Naive thymus-derived CD4-positive, alpha-beta T cell (primary cell): ENCODE data around the gene ATP11A. TPM values are rescaled to one million over a fixed set of nuclear protein-coding genes. Genes with fewer than 3 reads are reported as not detected.
A peak's percentile ranks its signal among the peaks of the same experiment; 100 is the strongest.

ENCODE experiments used
- ATAC-seq: fragments of 150-1000 bp; cut with Tn5 transposase; 2 replicates; pipeline ENCODE4 v1.10.0; 2021; ENCODE audit warnings: mild to moderate bottlenecking, moderate library complexity
- CTCF ChIA-PET: fragments of 350-600 bp; sonication (Branson Sonifier 250); formaldehyde crosslinking; loops from one replicate; lab custom pipeline; 2021; ENCODE audit warnings: antibody characterized with exemption; lab: Charles Lee
- POLR2A ChIA-PET: fragments of 350-600 bp; sonication (Branson Sonifier 250); formaldehyde crosslinking; loops from one replicate; lab custom pipeline; 2021; ENCODE audit warnings: antibody characterized with exemption, inconsistent platforms; lab: Charles Lee
- DNase-seq, 9 donors: peaks; one replicate each; pipeline versions ENCODE4 v3.0.0 to v3.0.0-alpha.2; 2020 to 2022; ENCODE audit warnings: mixed read lengths in 1 of 9
- H3K27ac ChIP-seq: one replicate; pipeline ENCODE4 v1.7.0; 2013; ENCODE audit warnings: mild to moderate bottlenecking, low read depth, low read length, moderate library complexity
- H3K27me3 ChIP-seq, 2 donors: one replicate each; pipeline ENCODE4 v1.7.0; 2013; ENCODE audit warnings: low read length in 2 of 2, mild to moderate bottlenecking in 2 of 2, moderate library complexity in 2 of 2; ENCODE audit not compliant: control insufficient read depth in 2 of 2, insufficient read depth in 2 of 2
- H3K36me3 ChIP-seq, 3 experiments: 1 replicate in 2 of 3; 2 replicates in 1 of 3; pipeline ENCODE4 v1.7.0; 2013; ENCODE audit warnings: low read length in 3 of 3, mild to moderate bottlenecking in 3 of 3, moderate library complexity in 1 of 3; ENCODE audit not compliant: insufficient read depth in 3 of 3, control insufficient read depth in 2 of 3
- H3K4me1 ChIP-seq, 2 donors: one replicate each; pipeline ENCODE4 v1.7.0; 2013; ENCODE audit warnings: low read length in 2 of 2, mild to moderate bottlenecking in 2 of 2, moderate library complexity in 1 of 2; ENCODE audit not compliant: control insufficient read depth in 2 of 2, insufficient read depth in 2 of 2
- H3K4me3 ChIP-seq: 2 replicates; pipeline ENCODE4 v1.7.0; 2013; ENCODE audit warnings: mild to moderate bottlenecking, low read length
- H3K9me3 ChIP-seq, 3 experiments: 1 replicate in 2 of 3; 2 replicates in 1 of 3; pipeline ENCODE4 v1.7.0; 2013; ENCODE audit warnings: low read length in 3 of 3; ENCODE audit not compliant: control insufficient read depth in 2 of 3
- H3K27ac Mint-ChIP-seq, 9 donors: one replicate each; pipeline ENCODE4 v1.8.0; 2020 to 2022; ENCODE audit warnings: mixed read lengths in 9 of 9, mild to moderate bottlenecking in 8 of 9, moderate library complexity in 5 of 9, inconsistent platforms in 2 of 9
- H3K27me3 Mint-ChIP-seq, 5 donors: one replicate each; pipeline ENCODE4 v1.8.0; 2021 to 2022; ENCODE audit warnings: mixed read lengths in 5 of 5, mild to moderate bottlenecking in 1 of 5
- H3K36me3 Mint-ChIP-seq, 5 donors: one replicate each; pipeline ENCODE4 v1.8.0; 2020 to 2022; ENCODE audit warnings: mixed read lengths in 5 of 5, mild to moderate bottlenecking in 3 of 5, inconsistent platforms in 1 of 5
- H3K4me1 Mint-ChIP-seq, 7 donors: one replicate each; pipeline ENCODE4 v1.8.0; 2020 to 2022; ENCODE audit warnings: mixed read lengths in 7 of 7, mild to moderate bottlenecking in 3 of 7, inconsistent platforms in 1 of 7
- H3K4me3 Mint-ChIP-seq, 10 donors: one replicate each; pipeline ENCODE4 v1.8.0; 2020 to 2022; ENCODE audit warnings: mild to moderate bottlenecking in 10 of 10, mixed read lengths in 10 of 10, moderate library complexity in 6 of 10, inconsistent platforms in 2 of 10
- H3K9me3 Mint-ChIP-seq, 11 donors: one replicate each; pipeline ENCODE4 v1.8.0; 2020 to 2022; ENCODE audit warnings: mixed read lengths in 11 of 11, mild to moderate bottlenecking in 4 of 11, inconsistent platforms in 1 of 11, moderate library complexity in 1 of 11
- intact Hi-C, 2 donors: fragments of 100-400 bp; cut with micrococcal nuclease; formaldehyde crosslinking; loops; one replicate each; pipeline ENCODE4 v1.15.1; 2023
- polyA plus RNA-seq, 2 donors: library from polyadenylated mRNA; unstranded; fragments of 300-500 nt; fragmentation: Illumina TruSeq; gene quantifications; one replicate each; pipeline ENCODE4 v1.2.3, GENCODE V29; 2021
- total RNA-seq, 6 experiments: library from RNA in 5 of 6; stranded (reverse) in 5 of 6; gene quantifications; 1 replicate in 5 of 6; 2 replicates in 1 of 6; pipeline ENCODE4 v1.2.3 and lab custom pipeline; 2021 to 2026

Gene ATP11A
- total and polyA plus RNA-seq, 7 experiments from 2014 or later = 4.3 to 111 (median 58.5) TPM

DNA sequence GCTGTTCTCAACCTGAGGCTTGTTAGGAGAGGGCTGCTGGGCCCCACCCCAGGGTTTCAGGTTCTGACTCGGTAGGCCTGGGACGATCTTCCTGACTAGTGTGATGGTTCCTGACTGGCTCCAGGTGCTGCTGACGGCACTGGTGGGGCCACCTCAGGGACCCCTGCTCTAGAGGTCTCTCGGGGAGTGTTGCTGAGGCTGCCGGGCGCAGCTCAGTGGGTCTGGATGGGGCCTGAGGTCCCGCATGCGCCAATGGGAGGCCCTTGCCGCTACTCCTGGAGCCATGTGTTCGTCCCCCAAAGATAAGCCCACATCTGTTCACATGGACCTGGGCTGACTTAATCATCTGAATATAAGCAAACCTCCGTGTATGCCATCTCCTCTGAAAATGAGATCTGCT lies 133.0 kb downstream of the ATP11A start:
- ChIA-PET CTCF (no interaction called here), POLR2A (no interaction called here)
- intact Hi-C loops = no loop called here
- Histone ChIP-seq H3K4me1 (no peaks in the 10 kb centered on the region), H3K36me3 (peaks cover 0 to 84% (median 12%) of the 10 kb centered on the region in 3 experiments), H3K4me3 (no peak overlapping the region), H3K27ac (no peak overlapping the region), H3K27me3 (no peaks in the 10 kb centered on the region), H3K9me3 (no peaks in the 10 kb centered on the region)
- no peaks in the 10 kb centered on the region for H3K9me3 Mint-ChIP-seq
- H3K4me1 Mint-ChIP-seq = peaks cover 0 to 2% (median 0%) of the 10 kb centered on the region in 7 donors
- H3K36me3 Mint-ChIP-seq = peaks cover 16 to 83% (median 49%) of the 10 kb centered on the region in 5 donors
- H3K27ac Mint-ChIP-seq = peak overlapping the region in 2 of 9 donors; percentile 33 to 51
- DNase-seq (no peak), ATAC-seq (no peak)
- no peaks in the 10 kb centered on the region for H3K27me3 Mint-ChIP-seq
- no peak overlapping the region for H3K4me3 Mint-ChIP-seq

DNA sequence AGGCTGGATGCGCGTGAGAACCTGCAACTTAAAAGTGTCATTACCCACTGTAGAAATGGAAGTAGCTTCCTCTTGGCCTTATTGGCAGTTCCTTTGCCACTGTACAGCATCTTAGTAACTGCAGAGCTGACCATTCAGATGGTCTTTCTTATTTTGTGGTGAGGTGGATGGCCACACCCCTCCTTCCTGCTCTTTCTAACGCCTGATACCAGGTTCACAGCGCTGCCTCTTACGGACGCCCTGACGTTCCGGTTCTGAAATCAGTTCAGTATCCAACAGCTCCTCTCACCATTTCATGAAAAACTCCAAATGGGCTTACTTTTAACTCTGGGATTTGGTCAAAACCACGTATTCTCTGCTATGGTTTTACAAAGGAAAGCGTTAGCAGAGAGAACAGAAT lies 134.6 kb downstream of the ATP11A start:
- H3K4me3 Mint-ChIP-seq = no peak overlapping the region
- ChIA-PET CTCF (no interaction called here), POLR2A (no interaction called here)
- H3K27ac Mint-ChIP-seq = no peak overlapping the region
- H3K27me3 Mint-ChIP-seq = no peaks in the 10 kb centered on the region
- H3K4me1 ChIP-seq = no peaks in the 10 kb centered on the region
- no peaks in the 10 kb centered on the region for H3K9me3 Mint-ChIP-seq
- H3K4me1 Mint-ChIP-seq = peaks cover 0 to 2% (median 0%) of the 10 kb centered on the region in 7 donors
- H3K36me3 Mint-ChIP-seq = peaks cover 9 to 79% (median 34%) of the 10 kb centered on the region in 5 donors
- H3K36me3 ChIP-seq = peaks cover 0 to 80% (median 12%) of the 10 kb centered on the region in 3 experiments
- H3K27ac ChIP-seq = no peak overlapping the region
- intact Hi-C loops = no loop called here
- H3K9me3 ChIP-seq = no peaks in the 10 kb centered on the region
- DNase-seq (no peak), ATAC-seq (no peak)
- H3K4me3 ChIP-seq = no peak overlapping the region
- no peaks in the 10 kb centered on the region for H3K27me3 ChIP-seq

DNA sequence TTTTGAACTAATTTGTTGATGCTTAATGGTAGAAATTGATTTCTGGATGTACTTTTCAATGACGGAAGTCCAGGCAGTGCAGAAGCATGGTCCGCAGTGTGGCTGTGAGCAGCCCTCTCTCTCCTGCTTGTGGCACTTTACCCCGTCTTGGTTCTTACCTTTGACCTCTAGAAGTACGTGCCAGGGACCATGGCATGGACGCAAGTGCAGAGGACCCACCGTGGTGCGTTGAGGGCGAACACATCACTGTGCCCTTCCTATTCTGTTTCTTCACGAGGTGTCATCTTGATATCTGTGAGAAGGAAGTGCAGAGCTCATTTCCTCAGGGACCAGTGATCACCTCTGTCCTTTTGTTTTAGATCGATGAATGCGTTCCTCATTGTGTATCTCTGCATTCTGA lies 135.2 kb downstream of the ATP11A start:
- Histone ChIP-seq H3K27me3 (no peaks in the 10 kb centered on the region), H3K36me3 (peaks cover 0 to 74% (median 12%) of the 10 kb centered on the region in 3 experiments), H3K27ac (no peak overlapping the region), H3K9me3 (no peaks in the 10 kb centered on the region), H3K4me1 (no peaks in the 10 kb centered on the region), H3K4me3 (no peak overlapping the region)
- Mint-ChIP-seq H3K4me1 (peaks cover 0 to 2% (median 0%) of the 10 kb centered on the region in 7 donors), H3K9me3 (no peaks in the 10 kb centered on the region), H3K27me3 (no peaks in the 10 kb centered on the region), H3K27ac (peak overlapping the region in 1 of 9 donors; percentile 21), H3K36me3 (peaks cover 7 to 72% (median 30%) of the 10 kb centered on the region in 5 donors), H3K4me3 (no peak overlapping the region)
- intact Hi-C loops = no loop called here
- ChIA-PET CTCF (interaction anchor here (0.6 kb wide), 1 partner anchor 98 kb away, joined by 3 read pairs; no protein-coding TSS in a partner anchor), POLR2A (no interaction called here)
- no peak for ATAC-seq
- no peak for DNase-seq

DNA sequence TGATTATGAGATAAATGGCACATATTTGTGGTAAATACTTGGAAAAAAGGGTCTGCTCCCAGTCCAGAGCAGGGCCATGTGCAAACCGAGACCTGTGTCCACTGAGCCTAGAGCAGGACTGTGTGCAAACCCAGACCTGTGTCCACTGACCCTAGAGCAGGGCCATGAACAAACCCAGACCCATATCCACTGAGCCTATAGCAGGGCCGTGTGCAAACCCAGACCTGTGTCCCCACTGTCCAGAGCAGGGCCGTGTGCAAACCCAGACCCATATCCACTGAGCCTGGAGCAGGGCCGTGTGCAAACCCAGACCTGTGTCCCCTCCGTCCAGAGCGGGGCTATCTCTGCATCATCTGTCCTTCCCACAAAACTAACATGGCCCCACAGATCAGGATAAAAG lies 136.0 kb downstream of the ATP11A start:
- Histone ChIP-seq H3K9me3 (no peaks in the 10 kb centered on the region), H3K4me3 (no peak overlapping the region), H3K4me1 (no peaks in the 10 kb centered on the region), H3K27me3 (no peaks in the 10 kb centered on the region), H3K36me3 (peaks cover 0 to 66% (median 9%) of the 10 kb centered on the region in 3 experiments), H3K27ac (no peak overlapping the region)
- no peaks in the 10 kb centered on the region for H3K27me3 Mint-ChIP-seq
- H3K4me1 Mint-ChIP-seq = peaks cover 0 to 2% (median 0%) of the 10 kb centered on the region in 7 donors
- intact Hi-C loops = no loop called here
- H3K9me3 Mint-ChIP-seq = no peaks in the 10 kb centered on the region
- H3K4me3 Mint-ChIP-seq = no peak overlapping the region
- DNase-seq = no peak
- CTCF ChIA-PET = interaction anchor here (0.6 kb wide), 1 partner anchor 99 kb away, joined by 3 read pairs; no protein-coding TSS in a partner anchor
- POLR2A ChIA-PET = no interaction called here
- peaks cover 7 to 69% (median 30%) of the 10 kb centered on the region in 5 donors for H3K36me3 Mint-ChIP-seq
- ATAC-seq = no peak
- no peak overlapping the region for H3K27ac Mint-ChIP-seq

DNA sequence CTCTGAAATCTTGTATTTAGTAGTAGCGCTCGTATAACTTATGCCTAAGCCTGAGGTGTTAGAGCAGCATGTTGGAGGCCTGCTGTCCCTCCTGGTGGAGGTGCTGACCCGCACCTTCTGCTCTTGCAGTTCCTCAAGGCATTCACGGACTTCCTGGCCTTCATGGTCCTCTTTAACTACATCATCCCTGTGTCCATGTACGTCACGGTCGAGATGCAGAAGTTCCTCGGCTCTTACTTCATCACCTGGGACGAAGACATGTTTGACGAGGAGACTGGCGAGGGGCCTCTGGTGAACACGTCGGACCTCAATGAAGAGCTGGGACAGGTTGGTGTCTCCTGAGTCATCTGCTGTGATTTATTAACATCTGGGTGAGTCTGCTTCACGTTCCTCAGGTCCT lies 136.7 kb downstream of the ATP11A start:
- H3K9me3 Mint-ChIP-seq = no peaks in the 10 kb centered on the region
- H3K36me3 Mint-ChIP-seq = peaks cover 7 to 75% (median 32%) of the 10 kb centered on the region in 5 donors
- no peaks in the 10 kb centered on the region for H3K4me1 ChIP-seq
- DNase-seq (no peak), ATAC-seq (no peak)
- no peaks in the 10 kb centered on the region for H3K27me3 Mint-ChIP-seq
- intact Hi-C loops = no loop called here
- H3K27ac Mint-ChIP-seq = peak overlapping the region in 1 of 9 donors; percentile 62
- H3K27ac ChIP-seq = no peak overlapping the region
- no peak overlapping the region for H3K4me3 ChIP-seq
- no peaks in the 10 kb centered on the region for H3K27me3 ChIP-seq
- peaks cover 0 to 2% (median 0%) of the 10 kb centered on the region in 7 donors for H3K4me1 Mint-ChIP-seq
- H3K9me3 ChIP-seq = no peaks in the 10 kb centered on the region
- ChIA-PET CTCF (no interaction called here), POLR2A (no interaction called here)
- H3K36me3 ChIP-seq = peaks cover 0 to 71% (median 13%) of the 10 kb centered on the region in 3 experiments
- H3K4me3 Mint-ChIP-seq = no peak overlapping the region

GRCh38 chr13:112828082-112828699 lies 138.4 kb downstream of the ATP11A start:
- Histone ChIP-seq H3K36me3 (peaks cover 0 to 76% (median 19%) of the 10 kb centered on the region in 3 experiments), H3K27ac (no peak overlapping the region), H3K4me1 (no peaks in the 10 kb centered on the region), H3K27me3 (no peaks in the 10 kb centered on the region), H3K4me3 (no peak overlapping the region), H3K9me3 (no peaks in the 10 kb centered on the region)
- H3K27me3 Mint-ChIP-seq = no peaks in the 10 kb centered on the region
- no peaks in the 10 kb centered on the region for H3K9me3 Mint-ChIP-seq
- DNase-seq (no peak), ATAC-seq (no peak)
- H3K36me3 Mint-ChIP-seq = peaks cover 15 to 77% (median 41%) of the 10 kb centered on the region in 5 donors
- no peak overlapping the region for H3K4me3 Mint-ChIP-seq
- intact Hi-C loops = no loop called here
- H3K27ac Mint-ChIP-seq = peak overlapping the region in 1 of 9 donors; percentile 42
- ChIA-PET CTCF (no interaction called here), POLR2A (no interaction called here)
- peaks cover 0 to 2% (median 0%) of the 10 kb centered on the region in 7 donors for H3K4me1 Mint-ChIP-seq

GRCh38 chr13:112828756-112829155 lies 138.9 kb downstream of the ATP11A start:
- ATAC-seq (no peak), DNase-seq (no peak)
- POLR2A ChIA-PET = no interaction called here
- CTCF ChIA-PET = no interaction called here
- H3K27me3 ChIP-seq = no peaks in the 10 kb centered on the region
- H3K9me3 ChIP-seq = no peaks in the 10 kb centered on the region
- intact Hi-C loops = no loop called here
- H3K27ac Mint-ChIP-seq = no peak overlapping the region
- peaks cover 0 to 78% (median 19%) of the 10 kb centered on the region in 3 experiments for H3K36me3 ChIP-seq
- peaks cover 0 to 2% (median 0%) of the 10 kb centered on the region in 7 donors for H3K4me1 Mint-ChIP-seq
- no peak overlapping the region for H3K4me3 ChIP-seq
- no peaks in the 10 kb centered on the region for H3K9me3 Mint-ChIP-seq
- H3K27me3 Mint-ChIP-seq = no peaks in the 10 kb centered on the region
- H3K4me1 ChIP-seq = no peaks in the 10 kb centered on the region
- H3K36me3 Mint-ChIP-seq = peaks cover 16 to 78% (median 40%) of the 10 kb centered on the region in 5 donors
- H3K27ac ChIP-seq = no peak overlapping the region
- H3K4me3 Mint-ChIP-seq = no peak overlapping the region
